LNCAP (cell line): Measurements from ENCODE around the gene SLC25A29.

ENCODE experiments used
- CTCF ChIP-seq: fragments of 450-650 bp; IDR thresholded peaks from 2 replicates; pipeline ENCODE4 v1.5.1; 2017; ENCODE audit warnings: mild to moderate bottlenecking

SLC25A29 gene

GRCh38 chr14:100303179-100303578, 3.1 kb downstream of the SLC25A29 start:
- TF ChIP-seq CTCF, result peak; percentile 56

- no peak for TF ChIP-seq CTCF
These were observed 3.6 kb downstream of the SLC25A29 start for GRCh38 chr14:100302616-100303015.

- TF ChIP-seq CTCF, result no peak
These were observed 7.0 kb downstream of the SLC25A29 start for GRCh38 chr14:100299238-100299560.

GRCh38 chr14:100298551-100299237, 7.5 kb downstream of the SLC25A29 start:
- TF ChIP-seq CTCF, result no peak

GRCh38 chr14:100297320-100298300, 8.6 kb downstream of the SLC25A29 start:
- no peak for TF ChIP-seq CTCF

- TF ChIP-seq CTCF, result no peak
These were observed 10.1 kb downstream of the SLC25A29 start for GRCh38 chr14:100296106-100296651.

- TF ChIP-seq CTCF, result no peak
These were observed 10.7 kb downstream of the SLC25A29 start for GRCh38 chr14:100295376-100296105.
